Mesothelial cell of epicardium (in vitro differentiated cells): ENCODE data around the gene RPS4Y2. TPM values are rescaled to one million over a fixed set of nuclear protein-coding genes. Genes with fewer than 3 reads are reported as not detected.

Experiments used
- total RNA-seq: library from RNA; stranded (reverse); gene quantifications from 3 replicates; pipeline ENCODE4 v1.2.1, GENCODE V29; 2021

Gene RPS4Y2
- total RNA-seq, 1 donor from 2014 or later = not detected

Other genes with a start within 250 kb of the RPS4Y2 start
- gene EIF1AY, start 180.3 kb upstream of the RPS4Y2 start, total RNA-seq = not detected in 3 replicates